HEK293T (cell line): ENCODE results near the gene CPN1.

Source experiments
- CTCF ChIA-PET: fragments of 350-600 bp; formaldehyde crosslinking; extraction: SDS; loops from one replicate; lab custom pipeline; 2021; ENCODE audit warnings: antibody characterized with exemption, inconsistent platforms; lab: Yijun Ruan, JAX
- POLR2A ChIA-PET: fragments of 350-600 bp; formaldehyde crosslinking; extraction: SDS; loops from one replicate; lab custom pipeline; 2020; ENCODE audit warnings: antibody characterized with exemption, inconsistent platforms; lab: Yijun Ruan, JAX
- DNase-seq: peaks from one replicate; pipeline ENCODE4 v3.0.0; 2012; ENCODE audit warnings: mixed read lengths; ENCODE audit errors: extremely low spot score
- ARNT ChIP-seq: fragments of 450-650 bp; IDR thresholded peaks from 2 replicates; pipeline ENCODE4 v1.6.1; 2017; ENCODE audit warnings: mild to moderate bottlenecking
- BHLHE40 ChIP-seq: fragments of 450-650 bp; IDR thresholded peaks from 2 replicates; pipeline ENCODE4 v1.6.1; 2016; ENCODE audit warnings: mild to moderate bottlenecking, moderate library complexity, borderline replicate concordance
- CTBP1 ChIP-seq: fragments of 450-650 bp; IDR thresholded peaks from 2 replicates; pipeline ENCODE4 v1.6.1; 2016; ENCODE audit warnings: borderline replicate concordance
- ELF4 ChIP-seq: fragments of 450-650 bp; IDR thresholded peaks from 2 replicates; pipeline ENCODE4 v1.6.1; 2017; ENCODE audit warnings: antibody characterized with exemption
- FOXA1 ChIP-seq: fragments of 450-650 bp; IDR thresholded peaks from 2 replicates; pipeline ENCODE4 v1.6.1; 2016; ENCODE audit warnings: mild to moderate bottlenecking
- FOXK2 ChIP-seq: fragments of 450-650 bp; IDR thresholded peaks from 2 replicates; pipeline ENCODE4 v1.6.1; 2016; ENCODE audit warnings: mild to moderate bottlenecking
- FOXM1 ChIP-seq: fragments of 450-650 bp; IDR thresholded peaks from 2 replicates; pipeline ENCODE4 v1.6.1; 2017; ENCODE audit warnings: mild to moderate bottlenecking, borderline replicate concordance
- HDGF ChIP-seq: fragments of 450-650 bp; IDR thresholded peaks from 2 replicates; pipeline ENCODE4 v1.6.1; 2017; ENCODE audit warnings: antibody characterized with exemption, borderline replicate concordance
- L3MBTL2 ChIP-seq: fragments of 450-650 bp; conservative IDR thresholded peaks from 2 replicates; pipeline ENCODE4 v1.6.1; 2016; ENCODE audit warnings: mild to moderate bottlenecking
- LEF1 ChIP-seq: fragments of 450-650 bp; IDR thresholded peaks from 2 replicates; pipeline ENCODE4 v1.6.1; 2017; ENCODE audit warnings: mild to moderate bottlenecking, borderline replicate concordance
- NFRKB ChIP-seq: fragments of 450-650 bp; IDR thresholded peaks from 2 replicates; pipeline ENCODE4 v1.6.1; 2016; ENCODE audit warnings: mild to moderate bottlenecking, moderate library complexity
- PKNOX1 ChIP-seq: fragments of 450-650 bp; IDR thresholded peaks from 2 replicates; pipeline ENCODE4 v1.6.1; 2016
- SP1 ChIP-seq: fragments of 450-650 bp; IDR thresholded peaks from 2 replicates; pipeline ENCODE4 v1.6.1; 2017
- SUZ12 ChIP-seq: fragments of 450-650 bp; IDR thresholded peaks from 2 replicates; pipeline ENCODE4 v1.6.1; 2016; ENCODE audit warnings: mild to moderate bottlenecking
- TARDBP ChIP-seq: fragments of 450-650 bp; IDR thresholded peaks from 2 replicates; pipeline ENCODE4 v1.6.1; 2016
- ZNF384 ChIP-seq: fragments of 450-650 bp; IDR thresholded peaks from 2 replicates; pipeline ENCODE4 v1.6.1; 2016

Gene CPN1

GRCh38 chr10:100122780-100123179, 41.1 kb upstream of the CPN1 start:
- ChIA-PET POLR2A (no interaction called here), CTCF (interaction anchor here (0.8 kb wide), 1 partner anchor 13 kb away, joined by 4 read pairs; no protein-coding TSS in a partner anchor)
- TF ChIP-seq LEF1 (no peak), ARNT (no peak), SP1 (no peak), CTBP1 (no peak), NFRKB (no peak), FOXK2 (no peak), L3MBTL2 (no peak), SUZ12 (no peak), FOXA1 (no peak)
- DNase-seq: no peak

GRCh38 chr10:100120550-100120949, 38.9 kb upstream of the CPN1 start:
- POLR2A ChIA-PET: no interaction called here
- CTCF ChIA-PET: interaction anchor here (0.6 to 1.5 kb wide), 2 partner anchors 8 to 275 kb away, joined by 3 to 5 read pairs; no protein-coding TSS in a partner anchor
- TF ChIP-seq ELF4: no peak
- TF ChIP-seq ZNF384: no peak
- DNase-seq: no peak

- CTCF ChIA-PET: interaction anchor here (1.5 kb wide), 1 partner anchor 274 kb away, joined by 5 read pairs; no protein-coding TSS in a partner anchor
- TF ChIP-seq SUZ12: no peak
- no peak for TF ChIP-seq BHLHE40
- TF ChIP-seq L3MBTL2: no peak
- no peak for TF ChIP-seq LEF1
- TF ChIP-seq FOXA1: no peak
- no peak for TF ChIP-seq FOXK2
- TF ChIP-seq ARNT: no peak
- TF ChIP-seq FOXM1: no peak
- no peak for TF ChIP-seq CTBP1
- DNase-seq: no peak
- POLR2A ChIA-PET: no interaction called here
These were observed 38.1 kb upstream of the CPN1 start for GRCh38 chr10:100119726-100120125.

- ChIA-PET CTCF (no interaction called here), POLR2A (no interaction called here)
- TF ChIP-seq ZNF384 (no peak), SP1 (no peak), CTBP1 (no peak), LEF1 (no peak)
- DNase-seq: no peak
These were observed 33.5 kb upstream of the CPN1 start for GRCh38 chr10:100114976-100115770.

GRCh38 chr10:100114460-100114859, 32.8 kb upstream of the CPN1 start:
- TF ChIP-seq FOXA1 (no peak), TARDBP (no peak), L3MBTL2 (no peak), SP1 (no peak), NFRKB (no peak), PKNOX1 (no peak), FOXK2 (no peak), CTBP1 (no peak), ELF4 (no peak), SUZ12 (no peak), HDGF (no peak), FOXM1 (no peak), ARNT (no peak), ZNF384 (no peak)
- CTCF ChIA-PET: no interaction called here

GRCh38 chr10:100109670-100110069, 28.0 kb upstream of the CPN1 start:
- DNase-seq: no peak
- POLR2A ChIA-PET: interaction anchor here (0.7 kb wide), 1 partner anchor 23 kb away, joined by 3 read pairs; no protein-coding TSS in a partner anchor
- CTCF ChIA-PET: interaction anchor here (1.3 kb wide), 1 partner anchor 13 kb away, joined by 4 read pairs; no protein-coding TSS in a partner anchor

More at GRCh38 chr10:100114460-100114859, 32.8 kb upstream of the CPN1 start:
- POLR2A ChIA-PET: no interaction called here
- no peak for DNase-seq

GRCh38 chr10:100106865-100107264, 25.2 kb upstream of the CPN1 start:
- DNase-seq: no peak
- no peak for TF ChIP-seq ELF4
- TF ChIP-seq NFRKB: no peak
- TF ChIP-seq CTBP1: no peak
- TF ChIP-seq ARNT: no peak
- no peak for TF ChIP-seq L3MBTL2
- no peak for TF ChIP-seq PKNOX1
- no peak for TF ChIP-seq FOXK2
- TF ChIP-seq SUZ12: no peak
- no peak for TF ChIP-seq HDGF
- TF ChIP-seq BHLHE40: no peak
- TF ChIP-seq TARDBP: no peak
- TF ChIP-seq FOXM1: no peak
- no peak for TF ChIP-seq ZNF384
- TF ChIP-seq SP1: no peak
- TF ChIP-seq FOXA1: no peak
- TF ChIP-seq LEF1: no peak
- CTCF ChIA-PET: no interaction called here
- POLR2A ChIA-PET: no interaction called here

More at GRCh38 chr10:100109670-100110069, 28.0 kb upstream of the CPN1 start:
- TF ChIP-seq ELF4 (no peak), CTBP1 (no peak), ARNT (no peak), FOXK2 (no peak), TARDBP (no peak), FOXM1 (no peak), SP1 (no peak), ZNF384 (no peak), NFRKB (no peak)
